NCI-H226 (cell line): ENCODE measurements around the gene ASPG.
A peak's percentile ranks its signal among the peaks of the same experiment; 100 is the strongest.

Experiments
- DNase-seq: peaks from one replicate; pipeline ENCODE4 v3.0.0-alpha.2; 2015

ASPG gene

GRCh38 chr14:104118006-104118844 lies 32.7 kb downstream of the ASPG start:
- no peak for DNase-seq

DNA sequence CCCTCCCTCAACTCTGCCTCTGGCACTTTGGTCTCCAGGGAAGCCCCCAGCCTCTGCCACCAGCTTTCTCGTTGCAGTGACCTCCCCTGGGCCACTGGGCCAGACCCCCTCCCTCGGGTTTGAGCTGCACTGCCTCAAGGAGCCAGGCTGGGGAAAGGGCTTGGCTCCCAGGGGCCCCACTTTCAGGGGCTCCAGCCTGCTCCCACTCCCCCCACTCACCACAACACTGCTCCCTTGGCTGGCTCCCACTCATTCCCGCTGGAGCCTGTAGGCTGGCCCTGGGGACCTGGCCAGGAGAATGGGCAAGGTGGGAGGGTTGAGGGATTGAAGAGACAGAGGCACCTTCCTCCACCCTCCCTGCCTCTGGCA lies 33.6 kb downstream of the ASPG start:
- DNase-seq = no peak

- DNase-seq = no peak
These were observed 34.2 kb downstream of the ASPG start for GRCh38 chr14:104119488-104120251.

DNA sequence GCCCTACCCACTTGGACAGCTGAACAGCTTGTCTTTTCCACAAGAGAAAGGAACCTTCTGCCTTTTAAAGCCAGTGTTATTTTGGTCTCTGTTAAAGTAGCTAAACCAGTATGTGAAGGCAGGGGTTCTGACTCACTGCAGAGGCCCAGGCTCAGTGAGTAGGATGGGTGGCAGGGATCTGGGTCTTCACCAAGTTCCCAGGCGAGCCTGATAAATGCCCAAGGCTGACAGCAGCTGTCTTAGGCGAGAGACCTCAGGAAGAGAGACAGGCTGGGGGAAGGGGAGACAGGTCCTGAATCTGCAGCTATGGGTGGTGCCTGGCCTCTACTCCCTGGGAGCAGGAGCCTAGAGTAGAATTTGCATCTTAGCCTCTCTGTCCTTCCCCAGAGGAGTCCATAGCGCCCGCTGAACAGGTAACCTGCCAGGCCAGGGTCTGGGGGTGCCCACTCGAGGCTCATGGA lies 34.8 kb downstream of the ASPG start:
- no peak for DNase-seq

- no peak for DNase-seq
These were observed 35.6 kb downstream of the ASPG start for GRCh38 chr14:104121142-104121541.

DNA sequence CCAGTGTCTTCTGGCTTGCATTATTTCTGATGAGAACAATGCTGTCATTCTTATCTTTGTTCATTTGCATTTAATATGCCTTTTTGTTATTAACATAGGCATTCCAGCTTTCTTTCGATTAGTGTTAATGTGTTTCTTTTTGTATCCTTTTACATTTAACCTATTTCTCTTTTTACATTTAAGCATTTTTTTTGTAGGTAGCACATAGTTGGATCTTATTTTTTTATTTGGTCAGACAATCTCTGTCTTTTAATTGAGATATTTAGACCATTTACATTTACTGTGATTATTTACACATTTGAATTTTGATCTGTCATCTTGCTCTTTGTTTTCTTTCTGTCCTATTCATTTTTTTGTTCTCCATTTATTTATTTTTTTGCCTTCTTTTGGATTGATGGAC lies 38.4 kb downstream of the ASPG start:
- no peak for DNase-seq

DNA sequence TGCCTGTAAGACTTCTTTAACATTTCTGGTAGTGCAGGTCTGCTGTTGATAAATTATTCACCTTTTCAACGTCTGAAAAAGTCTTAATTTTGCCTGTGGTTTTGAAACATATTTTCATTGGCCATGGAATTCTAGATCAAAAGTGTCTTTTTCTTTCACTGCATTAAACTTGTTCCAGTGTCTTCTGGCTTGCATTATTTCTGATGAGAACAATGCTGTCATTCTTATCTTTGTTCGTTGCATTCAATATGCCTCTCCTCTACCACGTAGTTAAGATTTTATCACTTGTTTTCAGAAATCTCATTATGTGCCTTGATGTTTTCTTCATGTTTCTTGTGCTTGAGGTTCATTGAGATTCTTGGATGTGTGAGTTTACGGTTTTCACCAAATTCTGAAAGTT lies 39.5 kb downstream of the ASPG start:
- DNase-seq = no peak

- DNase-seq = no peak
These were observed 41.3 kb downstream of the ASPG start for GRCh38 chr14:104126753-104127152.

GRCh38 chr14:104128981-104129380 lies 43.5 kb downstream of the ASPG start:
- no peak for DNase-seq

DNA sequence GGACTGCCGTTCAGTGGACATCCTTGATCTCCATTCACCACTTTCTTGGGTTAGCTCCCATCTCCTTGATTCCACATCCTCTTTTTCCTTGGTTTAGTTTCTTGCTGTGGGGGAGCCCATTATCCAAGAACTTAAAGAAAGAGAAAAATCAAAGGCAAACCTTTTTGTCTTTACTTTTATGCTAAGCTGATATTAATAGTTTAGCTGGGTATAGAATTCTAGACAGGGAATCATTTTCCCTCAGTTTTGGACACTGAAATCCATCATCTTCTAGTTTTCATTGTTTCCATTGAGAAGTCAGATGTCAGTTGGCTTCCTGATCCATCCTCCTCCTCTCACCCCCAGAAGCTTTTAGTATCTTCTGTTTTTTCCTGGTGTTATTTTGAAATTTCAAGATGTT lies 44.1 kb downstream of the ASPG start:
- DNase-seq = no peak

GRCh38 chr14:104130974-104131651 lies 45.6 kb downstream of the ASPG start:
- DNase-seq = peak; percentile 22

DNA sequence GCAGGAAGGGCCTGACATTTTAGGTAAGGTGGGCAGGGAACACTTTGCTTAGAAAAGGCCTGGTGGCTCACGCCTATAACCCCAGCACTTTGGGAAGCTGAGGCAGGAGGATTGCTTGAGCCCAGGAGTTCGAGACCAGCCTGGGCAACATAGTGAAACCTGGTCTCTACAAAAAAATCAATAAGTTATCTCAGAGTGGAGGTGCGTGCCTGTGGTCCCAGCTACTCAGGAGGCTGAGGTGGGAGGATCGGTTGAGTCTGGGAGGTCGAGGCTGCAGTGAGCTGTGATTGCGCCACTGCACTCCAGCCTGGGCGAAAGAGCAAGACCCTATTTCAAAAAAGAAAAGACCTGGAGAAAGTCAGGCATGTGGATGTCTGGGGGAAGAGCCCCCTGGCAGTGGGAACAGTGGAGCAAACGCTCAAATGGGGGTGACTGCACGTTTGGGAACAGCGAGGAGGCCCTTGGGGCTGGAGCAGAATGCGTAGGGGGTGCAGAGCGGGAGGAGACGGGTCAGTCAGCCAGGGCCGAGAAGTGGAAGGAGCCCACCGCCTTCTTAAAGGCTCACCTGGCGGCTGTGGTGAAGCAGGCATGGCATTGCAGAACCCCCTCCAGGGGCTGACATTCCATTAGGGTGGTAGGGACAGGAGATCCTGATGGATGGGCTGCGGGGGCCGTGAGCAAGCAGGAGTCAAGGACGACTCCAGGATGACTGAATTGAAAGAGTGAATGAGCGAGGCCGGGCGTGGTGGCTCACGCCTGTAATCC lies 46.6 kb downstream of the ASPG start:
- no peak for DNase-seq

DNA sequence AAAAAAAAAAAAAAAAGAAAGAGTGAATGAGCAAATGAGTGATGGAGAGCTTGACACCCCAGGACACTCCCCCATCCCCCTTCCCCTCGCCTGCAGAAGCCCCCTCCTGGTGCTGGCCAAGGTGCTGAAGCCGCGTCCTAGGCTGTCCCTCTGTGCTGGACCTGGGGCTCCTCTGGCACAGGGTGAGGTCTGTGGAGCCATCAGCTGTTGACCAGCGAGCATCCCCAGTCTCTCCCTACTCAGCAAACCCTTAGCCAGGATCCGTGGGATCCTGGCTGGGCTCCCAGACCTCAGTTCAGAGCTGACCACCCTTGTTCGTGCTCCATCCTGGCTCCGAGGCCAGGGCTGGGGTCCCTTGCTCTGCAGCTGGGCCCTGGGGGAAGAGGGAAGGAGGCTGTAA lies 47.5 kb downstream of the ASPG start:
- DNase-seq = no peak

DNA sequence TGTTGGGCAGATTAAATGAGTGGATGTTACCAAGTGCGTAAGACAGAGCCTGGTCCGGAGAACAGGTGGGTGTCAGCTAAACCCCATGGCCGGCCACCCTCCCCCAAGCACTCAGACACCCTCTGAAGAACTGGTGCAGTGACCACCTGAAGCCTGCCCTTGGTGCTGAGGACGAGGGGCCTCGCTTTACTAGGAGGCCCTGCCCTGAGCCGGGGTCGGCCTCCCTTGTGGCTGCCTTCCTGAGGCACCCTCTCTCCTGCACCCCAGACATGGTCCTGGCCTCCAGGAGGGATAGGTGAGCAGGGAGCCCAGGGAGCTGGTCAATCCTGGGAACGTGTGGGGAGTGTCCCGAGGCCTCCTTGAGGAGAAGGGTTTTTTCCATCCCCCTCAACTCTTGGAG lies 48.0 kb downstream of the ASPG start:
- DNase-seq = no peak

DNA sequence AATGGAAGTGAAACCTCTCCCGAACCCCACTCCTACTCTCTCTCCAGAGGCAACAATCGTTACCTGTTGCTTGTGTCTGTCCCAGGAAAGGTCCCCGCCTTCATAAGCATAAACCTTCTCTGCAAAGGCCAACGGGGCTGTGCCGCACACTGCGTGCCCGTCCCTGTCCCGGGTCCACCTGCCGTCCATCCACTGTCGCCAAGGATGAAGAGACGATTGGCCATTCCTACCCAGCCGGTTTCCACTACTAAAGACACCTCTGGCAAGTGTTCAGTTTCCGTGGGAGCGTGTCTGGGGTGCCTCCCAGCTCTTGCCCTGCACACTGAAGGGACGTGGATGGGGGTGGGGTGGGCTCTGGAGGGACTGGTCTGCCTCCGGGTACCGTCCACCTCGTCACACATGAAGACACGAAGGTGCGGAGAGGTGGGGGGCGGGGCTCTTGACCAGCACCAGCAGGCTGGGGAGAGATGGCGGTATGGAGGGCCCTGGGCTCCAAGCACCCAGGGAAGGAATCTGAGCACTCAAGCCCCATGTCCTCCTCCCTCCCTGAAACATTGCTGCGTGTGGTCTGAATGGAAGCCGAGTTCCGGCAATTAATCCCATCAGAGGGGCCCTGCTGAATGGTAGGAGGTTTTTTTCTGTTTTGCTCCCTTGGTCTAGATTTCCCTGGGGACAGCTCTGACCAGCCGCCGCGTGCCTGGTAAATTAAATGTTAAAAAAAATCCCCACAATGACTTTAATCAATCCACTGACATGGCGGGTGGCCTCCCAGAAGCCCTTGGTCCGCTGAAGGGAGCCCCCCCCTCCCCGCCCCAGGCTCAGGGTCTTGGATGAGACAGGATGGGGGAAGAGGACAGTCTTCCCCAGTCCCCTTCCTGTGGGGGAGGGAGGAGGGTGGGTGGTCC lies 48.8 kb downstream of the ASPG start:
- DNase-seq = no peak

- DNase-seq = no peak
These were observed 49.8 kb downstream of the ASPG start for GRCh38 chr14:104135121-104135903.

- no peak for DNase-seq
These were observed 50.5 kb downstream of the ASPG start for GRCh38 chr14:104135904-104136471.

DNA sequence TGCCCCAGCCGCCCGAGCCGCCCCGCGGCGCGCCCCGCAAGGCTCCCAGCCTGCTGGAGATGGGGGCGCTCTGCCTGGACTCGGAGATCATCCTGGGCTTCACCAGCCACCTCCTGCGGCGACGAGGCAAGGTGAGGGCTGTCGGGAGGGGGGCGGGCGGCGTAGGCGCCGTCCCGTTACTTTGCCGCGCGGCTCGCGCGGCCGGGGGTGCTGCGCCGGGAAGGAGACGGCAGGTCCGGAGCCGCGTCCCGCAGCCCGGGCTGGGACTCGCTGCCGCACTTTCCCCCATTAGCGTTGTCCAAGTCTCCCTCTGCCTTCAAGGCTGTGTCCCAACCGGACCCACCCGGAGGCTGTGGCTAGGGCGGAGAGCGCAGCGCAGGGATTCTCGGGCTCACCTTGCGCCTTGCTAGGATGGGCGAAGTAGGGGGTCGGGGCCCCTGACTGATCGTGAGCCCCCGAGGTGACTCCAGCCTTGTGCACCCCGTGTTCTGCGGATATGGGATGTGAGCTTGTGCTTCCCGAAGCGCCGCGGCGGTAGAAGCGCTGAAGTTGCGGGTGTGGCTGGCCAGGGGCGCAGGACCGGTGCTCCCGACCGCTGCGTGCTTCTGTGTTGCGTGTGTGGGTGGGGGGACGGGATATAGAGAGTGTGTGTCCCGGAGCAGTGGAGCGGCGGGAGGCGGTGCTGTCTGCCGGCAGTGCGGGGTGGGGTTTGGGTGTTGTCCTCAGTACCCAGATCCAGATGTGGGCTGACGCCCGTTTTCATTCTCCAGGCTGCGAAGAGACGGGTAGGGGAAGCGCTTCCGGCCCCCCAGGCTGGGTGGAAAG lies 51.2 kb downstream of the ASPG start:
- DNase-seq = no peak

GRCh38 chr14:104137297-104138097 lies 52.0 kb downstream of the ASPG start:
- DNase-seq = peak; percentile 48
